ENCODE results near the gene RASSF7.

GRCh38 chr11:532986-533585, 27.7 kb upstream of the RASSF7 start:
- TF ChIP-seq CTCF (IDR thresholded peaks at IDR 0.05 in 2 of 3, conservative IDR thresholded peaks at IDR 0.05 in 1 of 3; ENCODE audit: control insufficient read depth in 2 of 3, extremely low read depth in 1 of 3, insufficient read depth in 1 of 3, low read depth in 3 of 3, low read length in 3 of 3), result no peak
- no peak for TF ChIP-seq IRF3 (IDR thresholded peaks at IDR 0.05)
- no peak for TF ChIP-seq MTA2 (IDR thresholded peaks at IDR 0.05; ENCODE audit: low read depth)
- TF ChIP-seq NFIC (IDR thresholded peaks at IDR 0.05; ENCODE audit: low read depth, low read length), result no peak
- TF ChIP-seq HCFC1 (IDR thresholded peaks at IDR 0.05; ENCODE audit: low read length), result no peak
- TF ChIP-seq RELA (IDR thresholded peaks at IDR 0.05; ENCODE audit: borderline replicate concordance, partially characterized antibody), result no peak
- no peak for TF ChIP-seq E4F1 (IDR thresholded peaks at IDR 0.05; ENCODE audit: borderline replicate concordance, partially characterized antibody)
- no peak for TF ChIP-seq RUNX3 (IDR thresholded peaks at IDR 0.05; ENCODE audit: low read length)
- no peak for TF ChIP-seq PML (IDR thresholded peaks at IDR 0.05; ENCODE audit: low read length)
- no peak for TF ChIP-seq STAT1 (conservative IDR thresholded peaks at IDR 0.05)
- TF ChIP-seq YY1 (IDR thresholded peaks at IDR 0.05; ENCODE audit: low read depth, low read length), result no peak

All from GM12878 (cell line).